ENCODE results near the gene MOB4.

MOB4 gene

DNA sequence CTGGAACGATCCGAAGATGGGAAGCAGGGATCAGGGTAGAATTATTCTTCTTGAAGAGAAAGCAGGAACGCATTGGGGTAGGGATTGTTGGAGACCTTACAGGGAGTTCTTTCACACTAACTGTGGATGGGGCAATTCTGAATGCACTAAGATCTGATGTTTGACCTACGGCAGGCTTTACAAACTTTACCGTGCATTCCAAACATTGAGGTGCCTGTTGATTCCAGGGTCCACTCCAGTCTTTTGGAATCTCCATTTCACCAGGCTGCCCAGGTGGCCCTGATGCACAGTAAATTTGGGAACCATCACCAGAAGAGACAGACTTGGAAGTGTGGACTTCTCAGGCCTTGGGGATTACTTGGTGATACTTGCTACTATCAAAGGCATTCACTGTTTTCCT is 82.6 kb downstream of the MOB4 start:
- no peaks in the 10 kb centered on the region for H3K79me2 ChIP-seq (ENCODE audit: insufficient read depth, low read length)
- H3K4me2 ChIP-seq (ENCODE audit: low read depth, low read length, poor library complexity, severe bottlenecking) = no peak overlapping the region
- no peaks in the 10 kb centered on the region for H3K4me1 ChIP-seq (ENCODE audit: insufficient read depth, low read length, poor library complexity, severe bottlenecking)
- H3K4me3 ChIP-seq (ENCODE audit: low read length, poor library complexity, severe bottlenecking) = no peak overlapping the region
- no peak overlapping the region for H3K9ac ChIP-seq (ENCODE audit: low read depth, low read length, poor library complexity, severe bottlenecking)
- no peaks in the 10 kb centered on the region for H3F3A ChIP-seq (ENCODE audit: low read depth)
- no peaks in the 10 kb centered on the region for H3K9me2 ChIP-seq (replicated peaks; ENCODE audit: low read depth, low read length)
- H3K36me3 ChIP-seq (ENCODE audit: insufficient read depth, low read length) = no peaks in the 10 kb centered on the region
- H4K20me1 ChIP-seq (ENCODE audit: insufficient read depth, low read length, poor library complexity, severe bottlenecking) = no peaks in the 10 kb centered on the region
- no peaks in the 10 kb centered on the region for H3K27me3 ChIP-seq (ENCODE audit: insufficient read depth, low read length, poor library complexity, severe bottlenecking)
- H2AFZ ChIP-seq (ENCODE audit: low read length) = no peak overlapping the region
- TF ChIP-seq, protein P1, sequence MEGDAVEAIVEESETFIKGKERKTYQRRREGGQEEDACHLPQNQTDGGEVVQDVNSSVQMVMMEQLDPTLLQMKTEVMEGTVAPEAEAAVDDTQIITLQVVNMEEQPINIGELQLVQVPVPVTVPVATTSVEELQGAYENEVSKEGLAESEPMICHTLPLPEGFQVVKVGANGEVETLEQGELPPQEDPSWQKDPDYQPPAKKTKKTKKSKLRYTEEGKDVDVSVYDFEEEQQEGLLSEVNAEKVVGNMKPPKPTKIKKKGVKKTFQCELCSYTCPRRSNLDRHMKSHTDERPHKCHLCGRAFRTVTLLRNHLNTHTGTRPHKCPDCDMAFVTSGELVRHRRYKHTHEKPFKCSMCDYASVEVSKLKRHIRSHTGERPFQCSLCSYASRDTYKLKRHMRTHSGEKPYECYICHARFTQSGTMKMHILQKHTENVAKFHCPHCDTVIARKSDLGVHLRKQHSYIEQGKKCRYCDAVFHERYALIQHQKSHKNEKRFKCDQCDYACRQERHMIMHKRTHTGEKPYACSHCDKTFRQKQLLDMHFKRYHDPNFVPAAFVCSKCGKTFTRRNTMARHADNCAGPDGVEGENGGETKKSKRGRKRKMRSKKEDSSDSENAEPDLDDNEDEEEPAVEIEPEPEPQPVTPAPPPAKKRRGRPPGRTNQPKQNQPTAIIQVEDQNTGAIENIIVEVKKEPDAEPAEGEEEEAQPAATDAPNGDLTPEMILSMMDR (conservative IDR thresholded peaks at IDR 0.05; ENCODE audit: low read length) = no peak
- TF ChIP-seq EZH2phosphoT487 (IDR thresholded peaks at IDR 0.05; ENCODE audit: borderline replicate concordance) = no peak
- H3K9me3 ChIP-seq (ENCODE audit: insufficient read depth, low read depth, low read length) = no peaks in the 10 kb centered on the region

DNA sequence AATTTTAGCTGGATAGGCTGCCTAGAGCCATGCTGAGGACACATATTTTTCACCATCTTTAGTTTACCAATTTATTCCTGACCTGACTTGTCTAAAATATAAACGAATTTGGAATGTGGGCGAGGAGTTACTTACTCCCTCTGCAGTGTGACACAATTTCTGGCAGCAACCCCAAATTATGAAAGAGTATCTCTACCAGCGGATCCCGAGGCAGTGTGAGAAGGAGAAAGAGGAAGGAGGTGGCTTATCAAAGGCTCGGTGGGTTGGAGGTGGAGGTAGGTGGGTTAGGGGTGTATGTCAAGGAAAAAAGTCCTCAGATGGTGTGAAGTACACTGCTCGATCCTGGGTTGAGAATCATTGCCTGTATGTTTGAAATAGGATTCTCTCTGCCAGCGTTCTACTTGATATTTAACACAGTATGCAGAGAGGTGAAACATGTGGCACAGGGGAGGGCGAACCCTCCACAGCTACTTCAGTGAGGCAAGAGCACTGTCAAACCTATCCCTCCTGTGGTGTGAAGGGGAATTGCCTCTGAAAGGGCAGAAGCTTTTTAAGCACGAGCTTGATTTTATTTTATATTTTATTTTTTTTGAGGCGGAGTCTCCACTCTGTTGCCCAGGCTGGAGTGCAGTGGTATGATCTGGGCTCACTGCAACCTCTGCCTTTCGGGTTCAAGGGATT is 83.6 kb downstream of the MOB4 start:
- H4K20me1 ChIP-seq (ENCODE audit: insufficient read depth, low read length, poor library complexity, severe bottlenecking) = no peaks in the 10 kb centered on the region
- TF ChIP-seq, protein P1 (conservative IDR thresholded peaks at IDR 0.05; ENCODE audit: low read length) = peak; percentile 52
- TF ChIP-seq EZH2phosphoT487 (IDR thresholded peaks at IDR 0.05; ENCODE audit: borderline replicate concordance) = no peak
- peak overlapping the region; percentile 76 for H2AFZ ChIP-seq (ENCODE audit: low read length)
- H3K4me1 ChIP-seq (ENCODE audit: insufficient read depth, low read length, poor library complexity, severe bottlenecking) = no peaks in the 10 kb centered on the region
- H3K9ac ChIP-seq (ENCODE audit: low read depth, low read length, poor library complexity, severe bottlenecking) = no peak overlapping the region
- H3K36me3 ChIP-seq (ENCODE audit: insufficient read depth, low read length) = no peaks in the 10 kb centered on the region
- H3K4me3 ChIP-seq (ENCODE audit: low read length, poor library complexity, severe bottlenecking) = no peak overlapping the region
- H3K9me3 ChIP-seq (ENCODE audit: insufficient read depth, low read depth, low read length) = no peaks in the 10 kb centered on the region
- no peaks in the 10 kb centered on the region for H3K9me2 ChIP-seq (replicated peaks; ENCODE audit: low read depth, low read length)
- no peaks in the 10 kb centered on the region for H3K79me2 ChIP-seq (ENCODE audit: insufficient read depth, low read length)
- no peaks in the 10 kb centered on the region for H3K27me3 ChIP-seq (ENCODE audit: insufficient read depth, low read length, poor library complexity, severe bottlenecking)
- no peak overlapping the region for H3K4me2 ChIP-seq (ENCODE audit: low read depth, low read length, poor library complexity, severe bottlenecking)
- no peaks in the 10 kb centered on the region for H3F3A ChIP-seq (ENCODE audit: low read depth)

DNA sequence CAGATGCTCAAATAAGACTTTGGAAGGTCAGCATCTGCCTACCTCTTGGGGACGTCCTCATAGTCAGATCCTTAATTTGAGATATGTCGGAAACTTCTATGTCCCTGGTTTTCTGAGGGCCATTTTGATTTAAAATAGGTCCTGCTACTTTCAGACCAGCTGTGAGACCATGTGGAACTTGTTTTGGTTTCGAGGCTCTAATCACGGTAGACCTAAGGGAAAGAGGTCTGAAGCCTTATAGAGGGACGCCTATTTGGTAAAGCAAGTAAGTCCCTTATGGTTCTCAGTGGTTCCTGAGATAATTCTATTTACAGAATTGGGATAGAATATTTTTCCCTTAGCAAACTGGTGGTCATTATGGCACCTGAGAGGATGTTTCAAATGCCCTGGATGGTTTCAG is 84.4 kb downstream of the MOB4 start:
- TF ChIP-seq, protein P1 (conservative IDR thresholded peaks at IDR 0.05; ENCODE audit: low read length) = no peak
- TF ChIP-seq EZH2phosphoT487 (IDR thresholded peaks at IDR 0.05; ENCODE audit: borderline replicate concordance) = no peak
- Histone ChIP-seq H3K36me3 (ENCODE audit: insufficient read depth, low read length) (no peaks in the 10 kb centered on the region), H3K27me3 (ENCODE audit: insufficient read depth, low read length, poor library complexity, severe bottlenecking) (no peaks in the 10 kb centered on the region), H3K79me2 (ENCODE audit: insufficient read depth, low read length) (no peaks in the 10 kb centered on the region), H3K4me1 (ENCODE audit: insufficient read depth, low read length, poor library complexity, severe bottlenecking) (no peaks in the 10 kb centered on the region), H3K9me3 (ENCODE audit: insufficient read depth, low read depth, low read length) (no peaks in the 10 kb centered on the region), H3K4me2 (ENCODE audit: low read depth, low read length, poor library complexity, severe bottlenecking) (no peak overlapping the region), H2AFZ (ENCODE audit: low read length) (no peak overlapping the region), H4K20me1 (ENCODE audit: insufficient read depth, low read length, poor library complexity, severe bottlenecking) (no peaks in the 10 kb centered on the region), H3K9me2 (replicated peaks; ENCODE audit: low read depth, low read length) (no peaks in the 10 kb centered on the region), H3K9ac (ENCODE audit: low read depth, low read length, poor library complexity, severe bottlenecking) (no peak overlapping the region), H3F3A (ENCODE audit: low read depth) (no peaks in the 10 kb centered on the region), H3K4me3 (ENCODE audit: low read length, poor library complexity, severe bottlenecking) (no peak overlapping the region)

Measured in Loucy (cell line).